ENCODE measurements around the gene ADAM22. TPM values are rescaled to one million over a fixed set of nuclear protein-coding genes. Genes with fewer than 3 reads are reported as not detected.

Gene ADAM22
- total RNA-seq, 3 donors from 2014 or later = 1.1 to 1.8 (median 1.2) TPM

DNA sequence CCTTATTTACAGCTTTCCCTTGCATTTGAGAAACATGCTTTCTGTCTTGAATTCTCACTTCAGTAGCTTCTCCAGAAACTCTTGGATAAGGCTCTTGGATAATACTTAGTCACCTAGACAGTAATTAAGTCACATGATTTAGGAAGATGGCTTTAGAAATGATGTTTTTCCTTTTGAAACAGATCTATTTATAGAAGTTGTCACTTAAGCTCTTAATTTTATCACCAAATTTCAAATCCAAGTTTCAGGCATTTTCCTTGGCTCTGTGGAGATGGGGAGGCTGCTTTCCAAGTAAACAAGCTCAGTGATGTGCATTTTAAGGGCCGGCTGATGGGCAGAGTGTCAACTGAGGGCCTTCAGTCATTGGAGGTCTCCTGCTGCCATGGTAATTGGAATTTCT lies 155.5 kb downstream of the ADAM22 start:
- Mint-ChIP-seq H3K36me3 (ENCODE audit: insufficient read depth) (no peaks in the 10 kb centered on the region), H3K4me1 (ENCODE audit: low read depth) (peaks cover 15% of the 10 kb centered on the region), H3K4me3 (no peak overlapping the region), H3K9me3 (no peaks in the 10 kb centered on the region), H3K27me3 (ENCODE audit: low read depth) (no peaks in the 10 kb centered on the region)
- DNase-seq (no peak), ATAC-seq (no peak)

DNA sequence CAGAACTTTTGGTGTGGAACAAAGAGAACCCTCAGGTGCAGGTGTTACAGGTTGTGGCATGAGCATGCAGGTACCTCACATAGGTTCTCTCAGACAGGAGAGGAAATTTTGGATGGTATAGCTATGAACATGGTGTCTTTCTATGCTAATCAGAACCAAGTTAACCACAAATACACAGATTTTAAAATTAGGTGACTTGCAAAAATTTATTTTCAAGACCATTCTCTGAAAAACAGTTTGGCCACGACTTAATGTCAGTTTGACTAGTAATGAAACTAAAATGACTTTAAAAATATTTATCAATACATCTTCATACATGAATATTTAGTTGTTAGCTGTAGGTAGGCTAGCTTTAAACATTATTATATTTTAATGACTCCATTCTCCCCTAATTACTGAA lies 156.2 kb downstream of the ADAM22 start:
- H3K4me1 Mint-ChIP-seq (ENCODE audit: low read depth) = peaks cover 15% of the 10 kb centered on the region
- no peaks in the 10 kb centered on the region for H3K36me3 Mint-ChIP-seq (ENCODE audit: insufficient read depth)
- ATAC-seq = no peak
- no peaks in the 10 kb centered on the region for H3K27me3 Mint-ChIP-seq (ENCODE audit: low read depth)
- H3K4me3 Mint-ChIP-seq = no peak overlapping the region
- H3K9me3 Mint-ChIP-seq = no peaks in the 10 kb centered on the region
- no peak for DNase-seq

DNA sequence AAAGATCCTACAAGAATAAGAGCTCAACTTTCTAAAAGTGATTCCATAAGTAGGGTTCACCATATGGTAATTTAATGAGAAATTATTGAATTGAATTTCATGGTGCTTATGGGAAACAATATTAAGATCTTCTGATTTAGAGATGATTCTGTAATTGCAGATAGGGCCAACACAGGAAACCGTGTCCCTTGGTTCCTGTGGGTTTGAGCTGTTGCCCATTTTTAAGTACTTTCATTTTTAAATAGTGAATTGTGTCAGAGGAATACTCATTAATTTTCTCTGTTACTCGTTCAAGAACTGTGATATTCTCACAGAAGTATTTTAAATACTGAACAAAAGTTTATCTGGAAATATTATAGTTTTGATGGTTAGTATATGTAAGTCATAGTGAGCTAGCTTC lies 156.6 kb downstream of the ADAM22 start:
- no peaks in the 10 kb centered on the region for H3K27me3 Mint-ChIP-seq (ENCODE audit: low read depth)
- H3K9me3 Mint-ChIP-seq = no peaks in the 10 kb centered on the region
- DNase-seq (no peak), ATAC-seq (no peak)
- no peaks in the 10 kb centered on the region for H3K36me3 Mint-ChIP-seq (ENCODE audit: insufficient read depth)
- H3K4me3 Mint-ChIP-seq = no peak overlapping the region
- H3K4me1 Mint-ChIP-seq (ENCODE audit: low read depth) = peaks cover 15% of the 10 kb centered on the region

DNA sequence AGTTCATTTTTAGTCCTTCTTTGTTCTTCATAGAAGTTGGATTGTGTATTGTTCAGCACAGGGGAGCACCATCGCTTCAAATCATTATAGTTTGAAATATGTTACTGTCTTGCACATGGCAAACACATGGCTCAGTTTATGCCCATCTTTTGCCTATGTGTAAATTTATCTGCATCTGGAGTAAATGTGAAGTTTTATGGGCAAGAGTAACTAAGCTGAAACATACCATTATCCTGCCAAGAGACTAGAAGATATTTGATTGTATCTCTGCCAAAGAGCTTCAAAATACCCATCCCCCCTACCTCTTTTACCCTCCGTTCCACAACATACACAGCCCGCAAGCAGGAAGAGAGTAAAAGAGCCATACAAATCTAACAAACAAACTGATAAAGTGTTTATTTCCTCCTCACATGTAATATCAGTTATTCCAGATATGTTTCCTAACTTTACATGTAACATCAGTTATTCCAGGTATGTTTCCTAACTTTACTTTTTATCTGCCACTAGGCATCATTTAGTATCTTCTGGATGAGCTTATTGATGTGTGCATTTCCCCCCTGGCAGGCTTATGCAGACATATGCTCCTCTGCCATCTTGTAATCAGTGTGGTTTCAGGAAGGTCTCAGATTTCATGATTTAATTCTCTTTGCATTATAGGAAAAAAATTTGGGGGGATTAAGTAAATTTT lies 158.1 kb downstream of the ADAM22 start:
- no peak overlapping the region for H3K4me3 Mint-ChIP-seq

DNA sequence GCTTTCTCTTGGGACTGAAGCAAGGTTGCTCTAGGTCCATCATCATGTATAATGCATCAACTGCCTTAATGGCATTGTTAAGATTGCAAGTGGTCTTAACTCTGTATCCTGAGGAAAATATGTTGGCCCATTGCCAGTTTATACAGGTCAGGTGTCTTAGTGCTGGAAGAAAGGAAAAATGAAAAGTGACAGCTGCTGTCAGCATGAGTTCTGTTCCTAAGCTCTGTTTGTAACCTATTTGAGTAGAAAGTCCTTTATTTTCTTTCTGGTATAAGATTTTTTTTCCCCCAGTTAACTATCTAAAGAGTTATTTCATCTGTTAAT lies 158.6 kb downstream of the ADAM22 start:
- Mint-ChIP-seq H3K36me3 (ENCODE audit: insufficient read depth) (no peaks in the 10 kb centered on the region), H3K9me3 (no peaks in the 10 kb centered on the region), H3K27me3 (ENCODE audit: low read depth) (no peaks in the 10 kb centered on the region), H3K4me1 (ENCODE audit: low read depth) (peaks cover 15% of the 10 kb centered on the region), H3K4me3 (no peak overlapping the region)
- ATAC-seq (no peak), DNase-seq (no peak)

More for the DNA sequence above, 158.1 kb downstream of the ADAM22 start:
- Mint-ChIP-seq H3K4me1 (ENCODE audit: low read depth) (peaks cover 15% of the 10 kb centered on the region), H3K9me3 (no peaks in the 10 kb centered on the region), H3K27me3 (ENCODE audit: low read depth) (no peaks in the 10 kb centered on the region), H3K36me3 (ENCODE audit: insufficient read depth) (no peaks in the 10 kb centered on the region)
- ATAC-seq = no peak
- no peak for DNase-seq

DNA sequence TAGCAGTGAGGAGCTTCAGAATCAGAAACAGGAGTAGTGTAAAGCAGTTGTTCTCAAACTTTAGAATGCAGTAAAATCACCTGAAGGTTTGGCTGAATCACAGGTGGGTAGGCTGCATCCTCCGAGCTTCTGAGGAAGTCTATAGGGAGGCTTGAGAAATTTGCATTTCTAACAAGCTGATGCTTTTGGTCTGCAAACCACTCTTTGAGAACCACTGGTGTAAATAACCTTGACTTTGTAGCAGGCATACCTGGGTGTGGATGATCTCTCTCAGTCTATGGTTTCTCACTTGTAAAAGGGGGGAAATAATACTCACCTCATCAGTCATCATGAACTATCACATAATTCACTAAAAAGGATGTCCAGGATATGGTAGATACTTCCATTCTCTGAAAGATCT lies 167.7 kb downstream of the ADAM22 start:
- no peaks in the 10 kb centered on the region for H3K4me1 Mint-ChIP-seq (ENCODE audit: low read depth)
- DNase-seq = no peak

DNA sequence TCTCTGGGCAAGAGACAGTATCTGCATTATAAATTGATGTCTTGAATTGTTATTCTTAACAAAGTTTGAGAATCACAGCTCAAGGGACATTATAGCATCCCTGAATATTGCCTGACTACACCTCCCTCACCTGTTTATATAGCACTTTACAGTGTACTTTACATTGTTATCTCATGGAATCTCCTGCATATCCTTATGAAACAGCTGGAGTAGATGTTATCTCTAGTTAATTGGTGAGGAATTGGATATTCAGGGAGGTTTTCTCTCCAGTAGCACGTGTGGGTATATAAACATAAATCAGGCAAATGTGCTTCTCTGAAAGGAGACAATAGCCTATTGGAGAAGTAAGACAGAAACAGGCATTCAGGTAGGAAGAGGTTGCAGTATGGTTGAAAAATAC lies 168.6 kb downstream of the ADAM22 start:
- DNase-seq (no peak), ATAC-seq (no peak)
- no peaks in the 10 kb centered on the region for H3K27me3 Mint-ChIP-seq (ENCODE audit: low read depth)
- no peaks in the 10 kb centered on the region for H3K4me1 Mint-ChIP-seq (ENCODE audit: low read depth)
- H3K9me3 Mint-ChIP-seq = no peaks in the 10 kb centered on the region
- no peaks in the 10 kb centered on the region for H3K36me3 Mint-ChIP-seq (ENCODE audit: insufficient read depth)
- H3K4me3 Mint-ChIP-seq = no peak overlapping the region

More for the DNA sequence above, 167.7 kb downstream of the ADAM22 start:
- Mint-ChIP-seq H3K27me3 (ENCODE audit: low read depth) (no peaks in the 10 kb centered on the region), H3K36me3 (ENCODE audit: insufficient read depth) (no peaks in the 10 kb centered on the region), H3K4me3 (no peak overlapping the region), H3K9me3 (no peaks in the 10 kb centered on the region)
- ATAC-seq = peak in 1 of 2 donors; percentile 32

DNA sequence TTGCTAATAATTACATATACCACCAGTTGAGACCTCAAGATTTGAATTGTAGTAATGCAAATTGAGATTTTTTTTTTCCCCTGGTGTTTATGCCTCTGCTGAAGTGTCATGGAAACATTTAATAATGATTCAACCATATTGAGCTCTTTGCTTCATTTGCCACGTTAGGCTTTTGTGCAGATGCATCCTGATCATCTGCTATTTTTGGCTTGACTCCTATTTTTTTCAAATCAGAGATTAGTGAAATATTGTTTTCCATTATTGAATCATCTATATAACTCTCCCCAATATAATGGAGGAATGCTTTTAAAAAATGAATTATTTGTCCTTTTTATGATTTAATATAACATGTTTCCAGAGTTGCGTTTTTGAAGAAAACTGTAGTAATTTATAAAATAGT lies 170.7 kb downstream of the ADAM22 start:
- Mint-ChIP-seq H3K27me3 (ENCODE audit: low read depth) (no peaks in the 10 kb centered on the region), H3K36me3 (ENCODE audit: insufficient read depth) (no peaks in the 10 kb centered on the region), H3K4me1 (ENCODE audit: low read depth) (no peaks in the 10 kb centered on the region), H3K9me3 (no peaks in the 10 kb centered on the region), H3K4me3 (no peak overlapping the region)
- ATAC-seq (no peak), DNase-seq (no peak)

DNA sequence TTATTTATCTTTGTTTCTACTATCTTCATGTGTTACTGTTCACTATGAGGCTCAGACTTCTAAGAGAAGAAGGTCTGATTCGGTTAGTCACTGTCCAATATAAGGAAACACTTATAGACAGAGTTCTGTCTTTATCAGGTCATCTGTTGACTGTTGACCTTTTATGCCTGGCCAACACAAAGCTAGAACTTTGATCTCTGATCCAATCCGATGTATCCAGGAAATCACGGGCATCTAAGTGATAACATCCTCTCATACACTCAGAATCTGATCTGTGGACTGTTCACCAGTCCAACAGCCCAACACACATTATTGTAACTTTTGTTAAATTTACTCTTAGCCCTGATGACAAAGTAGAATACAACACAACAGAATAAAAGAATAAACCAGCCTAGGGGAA lies 171.2 kb downstream of the ADAM22 start:
- Mint-ChIP-seq H3K36me3 (ENCODE audit: insufficient read depth) (no peaks in the 10 kb centered on the region), H3K9me3 (no peaks in the 10 kb centered on the region), H3K4me1 (ENCODE audit: low read depth) (no peaks in the 10 kb centered on the region), H3K27me3 (ENCODE audit: low read depth) (no peaks in the 10 kb centered on the region), H3K4me3 (no peak overlapping the region)
- ATAC-seq (no peak), DNase-seq (no peak)

DNA sequence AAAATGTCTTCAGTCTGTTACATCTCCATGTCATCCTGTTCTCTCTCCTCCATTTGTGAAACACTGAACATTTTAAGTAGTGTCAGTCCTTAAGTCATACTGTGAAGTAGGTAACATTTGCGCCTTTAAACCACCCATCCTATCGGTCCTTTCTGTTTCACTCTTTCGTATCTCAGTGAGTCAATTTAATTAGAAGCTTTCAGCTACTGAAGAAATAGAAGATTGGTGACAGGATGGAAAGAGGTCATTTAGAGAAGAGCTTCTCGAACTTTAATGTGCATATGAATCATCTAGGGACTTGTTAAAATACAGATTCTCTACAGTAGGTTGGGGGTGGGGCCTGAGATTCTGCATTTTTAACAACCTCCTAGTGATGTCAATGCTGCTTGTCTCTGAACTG lies 172.4 kb downstream of the ADAM22 start:
- no peaks in the 10 kb centered on the region for H3K36me3 Mint-ChIP-seq (ENCODE audit: insufficient read depth)
- no peaks in the 10 kb centered on the region for H3K4me1 Mint-ChIP-seq (ENCODE audit: low read depth)
- H3K4me3 Mint-ChIP-seq = no peak overlapping the region
- ATAC-seq = peak; percentile 71
- no peaks in the 10 kb centered on the region for H3K9me3 Mint-ChIP-seq
- H3K27me3 Mint-ChIP-seq (ENCODE audit: low read depth) = no peaks in the 10 kb centered on the region
- no peak for DNase-seq

DNA sequence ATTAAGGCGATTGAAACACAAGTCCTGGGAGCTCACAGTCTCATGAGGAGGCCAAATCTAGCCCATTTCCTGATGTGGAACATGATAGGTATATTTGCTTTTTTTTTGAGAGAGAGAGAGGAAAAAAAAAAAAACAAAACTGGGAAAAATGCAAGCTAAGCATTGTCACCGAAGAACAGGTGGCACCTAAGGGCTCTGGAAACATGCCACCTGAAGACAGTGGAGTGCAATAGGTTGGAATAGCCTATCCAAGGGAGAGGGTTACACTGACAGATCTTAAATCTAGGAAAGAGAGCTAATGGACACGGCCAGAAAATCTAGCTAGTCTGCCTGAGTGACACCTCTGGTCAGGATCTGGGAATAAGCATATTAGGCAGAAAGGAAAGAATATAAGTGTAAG lies 175.6 kb downstream of the ADAM22 start:
- ATAC-seq (no peak), DNase-seq (no peak)
- Mint-ChIP-seq H3K27me3 (ENCODE audit: low read depth) (no peaks in the 10 kb centered on the region), H3K4me3 (no peak overlapping the region), H3K4me1 (ENCODE audit: low read depth) (no peaks in the 10 kb centered on the region), H3K9me3 (no peaks in the 10 kb centered on the region), H3K36me3 (ENCODE audit: insufficient read depth) (no peaks in the 10 kb centered on the region)

DNA sequence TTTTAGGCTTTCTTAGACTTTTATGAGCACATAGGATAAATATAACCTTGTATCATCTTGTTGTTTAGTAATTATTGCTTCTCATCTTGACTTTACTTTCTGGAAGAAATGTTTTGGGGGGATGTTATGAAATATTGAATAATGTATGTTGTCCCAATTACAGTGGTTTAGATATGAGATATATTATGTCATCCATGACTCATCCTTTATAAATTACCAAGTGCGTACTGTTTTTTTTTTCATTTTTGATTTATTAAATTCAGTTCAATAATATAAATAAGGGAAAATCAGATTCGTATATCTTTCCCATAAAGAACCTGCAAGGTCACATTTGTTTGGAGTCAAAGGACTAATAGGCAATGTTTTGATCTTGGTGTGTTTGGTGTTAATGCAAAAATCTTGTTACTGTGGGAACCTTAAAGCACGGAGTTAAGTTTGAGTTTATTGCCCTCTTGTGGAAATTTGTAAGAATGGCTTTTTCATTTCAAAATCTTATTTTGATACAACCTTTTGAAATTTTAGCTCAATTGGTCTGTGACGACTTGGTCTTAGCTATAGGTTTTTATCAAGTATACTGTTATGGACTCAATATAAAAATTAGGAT lies 177.2 kb downstream of the ADAM22 start:
- Mint-ChIP-seq H3K36me3 (ENCODE audit: insufficient read depth) (no peaks in the 10 kb centered on the region), H3K4me1 (ENCODE audit: low read depth) (no peaks in the 10 kb centered on the region), H3K9me3 (no peaks in the 10 kb centered on the region), H3K27me3 (ENCODE audit: low read depth) (no peaks in the 10 kb centered on the region), H3K4me3 (no peak overlapping the region)
- no peak for DNase-seq
- ATAC-seq = no peak

DNA sequence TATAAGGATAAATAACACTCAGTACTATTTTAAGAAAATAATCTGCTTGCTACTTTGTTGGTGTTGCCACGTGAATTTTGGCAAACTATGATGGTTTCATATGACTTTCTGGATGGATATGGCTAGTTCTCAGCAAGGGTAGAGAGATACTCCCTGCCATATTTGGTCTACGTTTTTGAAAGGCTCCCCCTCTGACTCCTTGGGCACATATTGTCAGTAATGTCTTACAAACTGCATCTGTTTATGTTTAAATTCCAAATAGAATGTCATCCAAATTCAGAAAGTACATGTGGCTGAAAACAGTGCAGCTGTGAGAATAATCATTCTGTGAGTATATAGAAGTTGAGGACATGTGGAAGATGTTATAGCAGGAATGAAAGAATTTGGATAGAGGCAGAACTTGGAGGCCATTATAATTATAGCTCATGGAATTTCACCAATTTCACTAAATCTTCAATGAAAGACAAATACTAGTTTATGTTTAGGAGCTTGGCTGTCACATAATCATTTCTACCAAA lies 178.0 kb downstream of the ADAM22 start:
- H3K4me3 Mint-ChIP-seq = no peak overlapping the region

DNA sequence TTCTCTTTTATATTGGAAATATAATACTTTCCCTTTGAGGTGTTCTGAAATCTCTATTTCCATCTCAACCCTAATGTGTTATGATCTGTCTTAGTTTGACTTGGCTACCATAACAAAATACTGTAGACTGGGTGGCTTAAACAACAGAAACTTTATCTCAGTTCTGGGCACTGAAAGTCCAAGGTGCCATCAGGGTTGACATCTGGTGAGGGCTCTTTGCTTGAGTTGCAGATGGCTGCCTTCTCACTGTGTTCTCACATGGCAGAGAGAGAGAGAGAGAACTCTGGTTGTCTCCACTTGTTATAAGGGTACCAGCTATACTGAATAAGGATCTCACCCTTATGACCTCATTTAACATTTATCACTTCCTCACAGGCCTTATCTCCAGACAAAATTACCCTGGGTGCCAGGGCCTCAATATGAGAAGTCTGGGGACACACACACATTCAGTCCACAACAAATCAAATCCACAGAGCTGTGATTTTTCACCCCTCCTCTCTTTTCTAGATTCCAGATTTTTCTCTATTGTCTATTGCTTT lies 181.3 kb downstream of the ADAM22 start:
- Mint-ChIP-seq H3K27me3 (ENCODE audit: low read depth) (no peaks in the 10 kb centered on the region), H3K4me1 (ENCODE audit: low read depth) (no peaks in the 10 kb centered on the region), H3K9me3 (no peaks in the 10 kb centered on the region), H3K36me3 (ENCODE audit: insufficient read depth) (no peaks in the 10 kb centered on the region), H3K4me3 (no peak overlapping the region)
- no peak for DNase-seq
- ATAC-seq = no peak

More for the DNA sequence above, 178.0 kb downstream of the ADAM22 start:
- no peaks in the 10 kb centered on the region for H3K9me3 Mint-ChIP-seq
- ATAC-seq = no peak
- H3K27me3 Mint-ChIP-seq (ENCODE audit: low read depth) = no peaks in the 10 kb centered on the region
- no peaks in the 10 kb centered on the region for H3K4me1 Mint-ChIP-seq (ENCODE audit: low read depth)
- no peak for DNase-seq
- H3K36me3 Mint-ChIP-seq (ENCODE audit: insufficient read depth) = no peaks in the 10 kb centered on the region

DNA sequence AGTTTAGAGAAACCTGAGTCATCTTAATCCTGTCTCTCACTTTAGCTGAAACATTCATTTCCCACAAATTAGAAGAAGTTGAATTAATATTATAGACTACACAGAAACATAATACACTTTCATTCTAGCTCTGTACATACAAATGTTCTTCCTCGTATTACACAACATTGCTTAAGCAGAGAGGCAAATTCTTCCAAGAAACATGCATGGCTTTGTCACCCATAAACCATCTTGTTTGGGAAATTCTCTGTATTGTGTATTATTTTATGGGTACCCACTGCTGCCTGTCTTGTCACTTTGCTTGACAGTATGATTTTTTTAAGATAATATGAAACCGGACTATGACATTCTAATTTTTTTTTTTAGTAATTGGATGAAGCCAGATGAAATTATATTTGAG lies 181.8 kb downstream of the ADAM22 start:
- no peak for ATAC-seq
- Mint-ChIP-seq H3K4me3 (no peak overlapping the region), H3K9me3 (no peaks in the 10 kb centered on the region), H3K27me3 (ENCODE audit: low read depth) (no peaks in the 10 kb centered on the region), H3K36me3 (ENCODE audit: insufficient read depth) (no peaks in the 10 kb centered on the region), H3K4me1 (ENCODE audit: low read depth) (no peaks in the 10 kb centered on the region)
- no peak for DNase-seq

All from activated T-cell treated with anti-CD3 and anti-CD28 coated beads, Interleukin-2, amount 50 U/mL, for 4 hours (primary cell).